ENCODE measurements around the gene BOLA2B. TPM values are rescaled to one million over a fixed set of nuclear protein-coding genes. Genes with fewer than 3 reads are reported as not detected.

Gene BOLA2B
- total RNA-seq, 1 experiment from 2014 or later: 180 TPM

DNA sequence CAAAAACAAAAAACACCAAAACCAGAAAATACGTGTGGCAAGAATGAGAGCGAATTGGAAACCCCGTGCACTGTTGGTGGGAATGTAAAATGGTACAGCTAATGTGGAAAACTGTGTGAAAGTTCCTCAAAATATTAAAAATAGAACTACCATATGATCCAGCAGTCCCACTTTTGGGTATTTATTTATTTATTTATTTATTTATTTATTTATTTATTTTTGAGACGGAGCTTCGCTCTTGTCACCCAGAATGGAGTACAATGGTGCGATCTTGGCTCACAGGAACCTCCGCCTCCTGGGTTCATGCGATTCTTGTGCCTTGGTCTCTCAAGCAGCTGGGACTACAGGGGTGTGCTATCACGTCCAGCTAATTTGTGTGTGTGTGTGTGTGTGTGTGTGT is 40.9 kb downstream of the BOLA2B start:
- no TSS peak for BruUV-seq (replicated peaks)
- H3K4me2 ChIP-seq (ENCODE audit: low read length): no peak overlapping the region
- H3K9me3 ChIP-seq (ENCODE audit: control insufficient read depth in 1 of 2, insufficient read depth in 1 of 2, low read depth in 1 of 2, low read length in 2 of 2): peaks cover 0 to 4% of the 10 kb centered on the region in 2 experiments; a peak in 2 of 4 replicates
- ChIA-PET POLR2A (interaction anchor here (0.7 kb wide), 1 partner anchor 254 kb away, joined by 3 read pairs; no protein-coding TSS in a partner anchor), RAD21 (ENCODE audit: low non-redundant PET in 1 of 2, low total read pairs in 2 of 2, uncharacterized antibody in 2 of 2, unreplicated experiment in 2 of 2) (no interaction called here), CTCF (no interaction called here)
- no peak overlapping the region for H3K27ac ChIP-seq (ENCODE audit: low read depth, low read length)
- DNase-seq (ENCODE audit: low read depth, low spot score): no peak
- no peaks in the 10 kb centered on the region for H3K27me3 ChIP-seq (ENCODE audit: insufficient read depth, low read length)
- no peak overlapping the region for H3K4me3 ChIP-seq (replicated peaks in 1 of 2; ENCODE audit: low read depth in 1 of 2, low read length in 2 of 2)
- H4K20me1 ChIP-seq (ENCODE audit: insufficient read depth): no peaks in the 10 kb centered on the region
- TF ChIP-seq ELF1 (IDR thresholded peaks at IDR 0.05; ENCODE audit: borderline replicate concordance, low read depth): no peak
- no peak for TF ChIP-seq ZNF274 (IDR thresholded peaks at IDR 0.05; ENCODE audit: low read depth, low read length)
- TF ChIP-seq, protein P1, sequence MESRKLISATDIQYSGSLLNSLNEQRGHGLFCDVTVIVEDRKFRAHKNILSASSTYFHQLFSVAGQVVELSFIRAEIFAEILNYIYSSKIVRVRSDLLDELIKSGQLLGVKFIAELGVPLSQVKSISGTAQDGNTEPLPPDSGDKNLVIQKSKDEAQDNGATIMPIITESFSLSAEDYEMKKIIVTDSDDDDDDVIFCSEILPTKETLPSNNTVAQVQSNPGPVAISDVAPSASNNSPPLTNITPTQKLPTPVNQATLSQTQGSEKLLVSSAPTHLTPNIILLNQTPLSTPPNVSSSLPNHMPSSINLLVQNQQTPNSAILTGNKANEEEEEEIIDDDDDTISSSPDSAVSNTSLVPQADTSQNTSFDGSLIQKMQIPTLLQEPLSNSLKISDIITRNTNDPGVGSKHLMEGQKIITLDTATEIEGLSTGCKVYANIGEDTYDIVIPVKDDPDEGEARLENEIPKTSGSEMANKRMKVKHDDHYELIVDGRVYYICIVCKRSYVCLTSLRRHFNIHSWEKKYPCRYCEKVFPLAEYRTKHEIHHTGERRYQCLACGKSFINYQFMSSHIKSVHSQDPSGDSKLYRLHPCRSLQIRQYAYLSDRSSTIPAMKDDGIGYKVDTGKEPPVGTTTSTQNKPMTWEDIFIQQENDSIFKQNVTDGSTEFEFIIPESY (IDR thresholded peaks at IDR 0.05; ENCODE audit: extremely low read depth, insufficient replicate concordance, low read length): no peak
- TF ChIP-seq TCF7L2 (IDR thresholded peaks at IDR 0.05; ENCODE audit: borderline replicate concordance, extremely low read depth, insufficient read depth, insufficient read length): no peak
- no peak for TF ChIP-seq EZH2 (IDR thresholded peaks at IDR 0.05)
- TF ChIP-seq, protein P2, sequence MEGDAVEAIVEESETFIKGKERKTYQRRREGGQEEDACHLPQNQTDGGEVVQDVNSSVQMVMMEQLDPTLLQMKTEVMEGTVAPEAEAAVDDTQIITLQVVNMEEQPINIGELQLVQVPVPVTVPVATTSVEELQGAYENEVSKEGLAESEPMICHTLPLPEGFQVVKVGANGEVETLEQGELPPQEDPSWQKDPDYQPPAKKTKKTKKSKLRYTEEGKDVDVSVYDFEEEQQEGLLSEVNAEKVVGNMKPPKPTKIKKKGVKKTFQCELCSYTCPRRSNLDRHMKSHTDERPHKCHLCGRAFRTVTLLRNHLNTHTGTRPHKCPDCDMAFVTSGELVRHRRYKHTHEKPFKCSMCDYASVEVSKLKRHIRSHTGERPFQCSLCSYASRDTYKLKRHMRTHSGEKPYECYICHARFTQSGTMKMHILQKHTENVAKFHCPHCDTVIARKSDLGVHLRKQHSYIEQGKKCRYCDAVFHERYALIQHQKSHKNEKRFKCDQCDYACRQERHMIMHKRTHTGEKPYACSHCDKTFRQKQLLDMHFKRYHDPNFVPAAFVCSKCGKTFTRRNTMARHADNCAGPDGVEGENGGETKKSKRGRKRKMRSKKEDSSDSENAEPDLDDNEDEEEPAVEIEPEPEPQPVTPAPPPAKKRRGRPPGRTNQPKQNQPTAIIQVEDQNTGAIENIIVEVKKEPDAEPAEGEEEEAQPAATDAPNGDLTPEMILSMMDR (IDR thresholded peaks at IDR 0.05 in 2 of 3, conservative IDR thresholded peaks at IDR 0.05 in 1 of 3; ENCODE audit: borderline replicate concordance in 1 of 3, insufficient read depth in 1 of 3, low read depth in 2 of 3, low read length in 2 of 3): no peak
- TF ChIP-seq CEBPB (IDR thresholded peaks at IDR 0.05; ENCODE audit: low read depth): no peak
- TF ChIP-seq YY1 (IDR thresholded peaks at IDR 0.05; ENCODE audit: extremely low read depth, insufficient replicate concordance, low read depth, low read length): no peak
- no peak for TF ChIP-seq POLR2AphosphoS5 (IDR thresholded peaks at IDR 0.05; ENCODE audit: low read depth, low read length)
- no peak for TF ChIP-seq FOSL1 (IDR thresholded peaks at IDR 0.05; ENCODE audit: low read depth)
- no peak for TF ChIP-seq ZFX (IDR thresholded peaks at IDR 0.05)
- no peak for TF ChIP-seq JUND (IDR thresholded peaks at IDR 0.05)
- no peak for TF ChIP-seq CBX3 (IDR thresholded peaks at IDR 0.05; ENCODE audit: low read depth)
- TF ChIP-seq EZH2phosphoT487 (IDR thresholded peaks at IDR 0.05; ENCODE audit: borderline replicate concordance): no peak
- TF ChIP-seq SP1 (IDR thresholded peaks at IDR 0.05; ENCODE audit: low read depth): no peak
- TF ChIP-seq, protein P3, sequence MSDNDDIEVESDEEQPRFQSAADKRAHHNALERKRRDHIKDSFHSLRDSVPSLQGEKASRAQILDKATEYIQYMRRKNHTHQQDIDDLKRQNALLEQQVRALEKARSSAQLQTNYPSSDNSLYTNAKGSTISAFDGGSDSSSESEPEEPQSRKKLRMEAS (IDR thresholded peaks at IDR 0.05): no peak
- no peak for TF ChIP-seq SIN3A (IDR thresholded peaks at IDR 0.05; ENCODE audit: low read depth)
- TF ChIP-seq SRF (IDR thresholded peaks at IDR 0.05; ENCODE audit: low read depth): no peak
- TF ChIP-seq EGR1 (IDR thresholded peaks at IDR 0.05; ENCODE audit: low read depth): no peak
- ATAC-seq: no peak
- H2AFZ ChIP-seq (ENCODE audit: low read depth, low read length, poor library complexity, severe bottlenecking): no peak overlapping the region
- H3K36me3 ChIP-seq (ENCODE audit: control insufficient read depth in 1 of 2, insufficient read depth in 2 of 2, low read length in 2 of 2): no peaks in the 10 kb centered on the region
- intact Hi-C loops (cut with micrococcal nuclease): no loop called here
- H3K9me2 ChIP-seq (ENCODE audit: insufficient read depth): no peaks in the 10 kb centered on the region
- H3K79me2 ChIP-seq (ENCODE audit: insufficient read depth, low read length): no peaks in the 10 kb centered on the region
- H3K4me1 ChIP-seq (ENCODE audit: control insufficient read depth in 1 of 2, insufficient read depth in 2 of 2, low read length in 2 of 2): no peaks in the 10 kb centered on the region
- no peak overlapping the region for H3K9ac ChIP-seq (ENCODE audit: low read length)
